Adipose tissue (tissue), 3 donors: ENCODE data around the gene HAUS1. TPM values are rescaled to one million over a fixed set of nuclear protein-coding genes. Genes with fewer than 3 reads are reported as not detected.
"Not testable (repeated sequence)": the region's sequence is repeated elsewhere in the genome, so short reads cannot be mapped to it uniquely, and the experiment has no call there.

Source experiments
- H3K27ac ChIP-seq: one replicate; pipeline ENCODE4 v1.5.1; 2013; ENCODE audit warnings: low read depth, low read length
- WGBS, 3 donors: extraction: QIAGEN DNeasy Blood & Tissue Kit; methylation state at CpG; one replicate each; pipeline ENCODE4 v1.1.7; 2013; 5-methylcytosine and 5-hydroxymethylcytosine counted together
- polyA plus RNA-seq, 3 donors: library from polyadenylated mRNA; stranded (reverse); fragments of 200-250 nt; gene quantifications; one replicate each; pipeline ENCODE4 v1.2.3, GENCODE V29; 2013
- donor health status: healthy with polysubstance abuse.
- donor health status: Bipolar disorder and iron deficiency.
- donor health status: healthy.

The HAUS1 gene
- polyA plus RNA-seq, 3 donors: 11.1 to 27.4 (median 11.6) TPM

- WGBS, 3 donors: 82 to 91% (median 90%) methylated on average over 4 of the region's 4 CpGs
- no peak overlapping the region for H3K27ac ChIP-seq
Measured at GRCh38 chr18:46141199-46141598, 37.0 kb downstream of the HAUS1 start.

- 7 to 17% (median 14%) methylated on average over 2 of the region's 2 CpGs for WGBS, 3 donors
- H3K27ac ChIP-seq: no peak overlapping the region
Measured at GRCh38 chr18:46148810-46149209, 44.6 kb downstream of the HAUS1 start.

GRCh38 chr18:46152436-46152807 lies 48.2 kb downstream of the HAUS1 start:
- 56 to 73% (median 71%) methylated on average over 7 of the region's 7 CpGs for WGBS, 3 donors
- no peak overlapping the region for H3K27ac ChIP-seq

GRCh38 chr18:46152808-46153617 lies 48.8 kb downstream of the HAUS1 start:
- H3K27ac ChIP-seq: no peak overlapping the region
- WGBS, 3 donors: 42 to 61% (median 58%) methylated on average over 8 of the region's 8 CpGs

- 74 to 91% (median 83%) methylated on average over 2 of the region's 2 CpGs for WGBS, 3 donors
- H3K27ac ChIP-seq: no peak overlapping the region
Measured at GRCh38 chr18:46155641-46156051, 51.5 kb downstream of the HAUS1 start.

- 73 to 82% (median 77%) methylated on average over 3 of the region's 3 CpGs for WGBS, 3 donors
- H3K27ac ChIP-seq: no peak overlapping the region
Measured at GRCh38 chr18:46156124-46156745, 52.0 kb downstream of the HAUS1 start.

GRCh38 chr18:46156843-46157242 lies 52.7 kb downstream of the HAUS1 start:
- 89 to 97% (median 92%) methylated on average over 3 of the region's 3 CpGs for WGBS, 3 donors
- no peak overlapping the region for H3K27ac ChIP-seq

- 87 to 94% (median 94%) methylated on average over 3 of the region's 3 CpGs for WGBS, 3 donors
- no peak overlapping the region for H3K27ac ChIP-seq
Measured at GRCh38 chr18:46158499-46158898, 54.3 kb downstream of the HAUS1 start.

GRCh38 chr18:46160050-46160798 lies 56.0 kb downstream of the HAUS1 start:
- 87 to 93% (median 93%) methylated on average over 4 of the region's 4 CpGs for WGBS, 3 donors
- H3K27ac ChIP-seq: no peak overlapping the region

GRCh38 chr18:46160840-46161239 lies 56.7 kb downstream of the HAUS1 start:
- H3K27ac ChIP-seq: not testable (repeated sequence)
- 96 to 98% (median 98%) methylated on average over 5 of the region's 5 CpGs for WGBS, 3 donors

- whole genome bisulfite sequencing, 3 donors: 83 to 87% (median 85%) methylated on average over 6 of the region's 6 CpGs
- H3K27ac ChIP-seq: no peak overlapping the region
Measured at GRCh38 chr18:46161703-46162396, 57.7 kb downstream of the HAUS1 start.

GRCh38 chr18:46163091-46163490 lies 58.9 kb downstream of the HAUS1 start:
- H3K27ac ChIP-seq: no peak overlapping the region
- 75 to 90% (median 84%) methylated on average over 3 of the region's 3 CpGs for WGBS, 3 donors

- no peak overlapping the region for H3K27ac ChIP-seq
- 86 to 94% (median 92%) methylated on average over 7 of the region's 7 CpGs for WGBS, 3 donors
Measured at GRCh38 chr18:46163941-46164499, 59.8 kb downstream of the HAUS1 start.

GRCh38 chr18:46164502-46164901 lies 60.3 kb downstream of the HAUS1 start:
- WGBS, 3 donors: 80 to 97% (median 93%) methylated on average over 4 of the region's 4 CpGs
- not testable (repeated sequence) for H3K27ac ChIP-seq

- 96 to 98% (median 97%) methylated on average over 13 of the region's 13 CpGs for WGBS, 3 donors
- no peak overlapping the region for H3K27ac ChIP-seq
Measured at GRCh38 chr18:46164920-46165319, 60.7 kb downstream of the HAUS1 start.

- 67 to 85% (median 79%) methylated on average over 6 of the region's 6 CpGs for WGBS, 3 donors
Measured at GRCh38 chr18:46166261-46166970, 62.2 kb downstream of the HAUS1 start.

GRCh38 chr18:46167971-46168370 lies 63.8 kb downstream of the HAUS1 start:
- 27 to 64% (median 41%) methylated on average over 9 of the region's 9 CpGs for WGBS, 3 donors
- H3K27ac ChIP-seq: no peak overlapping the region

More at GRCh38 chr18:46166261-46166970, 62.2 kb downstream of the HAUS1 start:
- no peak overlapping the region for H3K27ac ChIP-seq

GRCh38 chr18:46169464-46169941 lies 65.3 kb downstream of the HAUS1 start:
- no peak overlapping the region for H3K27ac ChIP-seq
- 71 to 78% (median 77%) methylated on average over 6 of the region's 6 CpGs for WGBS, 3 donors
